ENCODE measurements around the gene GRIN2A. TPM values are rescaled to one million over a fixed set of nuclear protein-coding genes. Genes with fewer than 3 reads are reported as not detected.

The GRIN2A gene
- total RNA-seq, 2 experiments from 2014 or later = not detected

DNA sequence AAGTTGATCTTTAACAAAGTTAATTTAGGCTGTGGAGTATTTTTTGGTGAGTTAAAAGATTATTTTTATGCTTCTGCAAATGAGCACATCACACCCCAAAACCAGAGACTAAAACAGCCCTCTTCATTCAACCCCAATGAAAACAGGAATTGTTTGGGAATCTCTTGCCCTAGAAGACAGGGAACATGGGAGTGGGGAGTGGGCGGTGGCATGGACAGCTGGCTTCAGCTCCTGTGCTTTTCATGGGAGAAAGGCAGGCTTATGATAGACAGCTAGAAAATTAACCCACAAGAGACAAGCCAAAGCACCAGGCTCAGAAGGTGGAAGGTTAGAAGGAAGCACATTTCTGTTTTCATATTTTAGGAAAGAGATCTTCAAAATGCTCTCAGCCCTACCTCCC is 19.2 kb downstream of the GRIN2A start:
- Histone ChIP-seq H3K36me3 (ENCODE audit: insufficient read depth, low read length) (no peaks in the 10 kb centered on the region), H3K79me2 (ENCODE audit: insufficient read depth, low read depth, low read length) (no peaks in the 10 kb centered on the region), H3K9me3 (ENCODE audit: low read length) (no peaks in the 10 kb centered on the region), H3K9me2 (ENCODE audit: insufficient read depth, low read length) (no peaks in the 10 kb centered on the region), H4K20me1 (ENCODE audit: insufficient read depth, low read length) (no peaks in the 10 kb centered on the region), H3K27ac (ENCODE audit: low read depth, low read length, poor library complexity, severe bottlenecking) (no peak overlapping the region), H3K4me2 (ENCODE audit: low read length) (no peak overlapping the region), H3K4me1 (ENCODE audit: insufficient read depth, low read length, poor library complexity, severe bottlenecking) (no peaks in the 10 kb centered on the region), H2AFZ (ENCODE audit: low read length) (no peak overlapping the region), H3K4me3 (ENCODE audit: low read depth, low read length, poor library complexity, severe bottlenecking) (no peak overlapping the region)
- intact Hi-C loops (cut with micrococcal nuclease; ENCODE audit: unreplicated experiment) = no loop called here
- ChIA-PET POLR2A (no interaction called here), CTCF (ENCODE audit: unreplicated experiment) (no interaction called here)
- BruUV-seq (replicated peaks) = no TSS peak
- TF ChIP-seq EZH2phosphoT487 (IDR thresholded peaks at IDR 0.05; ENCODE audit: borderline replicate concordance, low read depth, low read length) = no peak
- TF ChIP-seq CTCF (conservative IDR thresholded peaks at IDR 0.05; ENCODE audit: low read length) = no peak
- no peak for DNase-seq (ENCODE audit: low spot score)

DNA sequence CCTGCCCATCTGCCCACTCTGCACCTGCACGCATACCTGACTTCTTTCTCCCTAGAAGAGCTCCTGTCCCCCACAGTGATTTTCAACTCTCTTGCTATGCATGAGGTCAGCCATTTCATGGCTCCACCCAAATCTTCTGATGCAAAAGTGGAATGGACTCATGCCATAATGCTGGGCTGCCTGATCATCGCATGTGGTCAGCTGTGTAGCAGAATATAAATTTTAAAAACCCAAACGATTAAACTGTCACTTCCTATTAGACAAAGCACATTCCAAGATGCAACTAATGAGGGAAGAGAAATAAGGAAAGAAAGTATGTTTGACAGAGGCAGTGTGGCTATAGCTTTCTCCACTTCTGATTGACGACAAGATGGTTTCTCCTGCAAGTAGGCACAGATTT is 26.1 kb downstream of the GRIN2A start:
- no peak overlapping the region for H3K4me3 ChIP-seq (ENCODE audit: low read depth, low read length, poor library complexity, severe bottlenecking)
- no peak for DNase-seq (ENCODE audit: low spot score)
- BruUV-seq (replicated peaks) = no TSS peak

DNA sequence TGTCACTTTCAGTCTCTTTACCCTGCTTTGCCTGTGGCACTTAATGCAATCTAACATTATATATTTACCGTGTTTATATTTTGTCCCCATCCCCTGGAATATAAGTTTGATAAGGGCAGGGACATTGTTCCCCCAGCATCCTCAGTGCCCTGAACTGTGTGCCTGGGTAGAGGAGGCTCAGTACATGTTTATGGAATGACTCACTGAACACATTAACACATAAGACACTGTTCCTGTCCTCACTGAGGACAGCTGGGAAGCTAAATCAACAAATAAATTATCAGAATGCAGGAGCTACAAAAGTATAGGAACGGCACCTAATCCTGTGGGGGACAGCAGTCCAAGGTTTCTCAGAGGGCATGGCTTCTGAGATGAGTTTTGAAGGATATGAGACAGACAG is 27.8 kb downstream of the GRIN2A start:
- no peak for TF ChIP-seq CTCF (conservative IDR thresholded peaks at IDR 0.05; ENCODE audit: low read length)
- TF ChIP-seq EZH2phosphoT487 (IDR thresholded peaks at IDR 0.05; ENCODE audit: borderline replicate concordance, low read depth, low read length) = no peak
- BruUV-seq (replicated peaks) = no TSS peak

More for the DNA sequence above, 26.1 kb downstream of the GRIN2A start:
- H3K4me2 ChIP-seq (ENCODE audit: low read length) = no peak overlapping the region
- H3K79me2 ChIP-seq (ENCODE audit: insufficient read depth, low read depth, low read length) = no peaks in the 10 kb centered on the region
- H3K4me1 ChIP-seq (ENCODE audit: insufficient read depth, low read length, poor library complexity, severe bottlenecking) = no peaks in the 10 kb centered on the region
- ChIA-PET POLR2A (no interaction called here), CTCF (ENCODE audit: unreplicated experiment) (no interaction called here)
- H3K9me2 ChIP-seq (ENCODE audit: insufficient read depth, low read length) = no peaks in the 10 kb centered on the region
- no peaks in the 10 kb centered on the region for H4K20me1 ChIP-seq (ENCODE audit: insufficient read depth, low read length)
- no peak for TF ChIP-seq EZH2phosphoT487 (IDR thresholded peaks at IDR 0.05; ENCODE audit: borderline replicate concordance, low read depth, low read length)
- no peak for TF ChIP-seq CTCF (conservative IDR thresholded peaks at IDR 0.05; ENCODE audit: low read length)
- no peak overlapping the region for H3K27ac ChIP-seq (ENCODE audit: low read depth, low read length, poor library complexity, severe bottlenecking)
- intact Hi-C loops (cut with micrococcal nuclease; ENCODE audit: unreplicated experiment) = no loop called here
- no peaks in the 10 kb centered on the region for H3K36me3 ChIP-seq (ENCODE audit: insufficient read depth, low read length)
- H3K9me3 ChIP-seq (ENCODE audit: low read length) = no peaks in the 10 kb centered on the region
- H2AFZ ChIP-seq (ENCODE audit: low read length) = no peak overlapping the region

More for the DNA sequence above, 27.8 kb downstream of the GRIN2A start:
- ChIA-PET POLR2A (no interaction called here), CTCF (ENCODE audit: unreplicated experiment) (no interaction called here)
- intact Hi-C loops (cut with micrococcal nuclease; ENCODE audit: unreplicated experiment) = no loop called here
- DNase-seq (ENCODE audit: low spot score) = no peak
- H3K4me3 ChIP-seq (ENCODE audit: low read depth, low read length, poor library complexity, severe bottlenecking) = no peak overlapping the region
- no peak overlapping the region for H2AFZ ChIP-seq (ENCODE audit: low read length)
- H3K36me3 ChIP-seq (ENCODE audit: insufficient read depth, low read length) = no peaks in the 10 kb centered on the region
- no peaks in the 10 kb centered on the region for H3K9me2 ChIP-seq (ENCODE audit: insufficient read depth, low read length)
- H4K20me1 ChIP-seq (ENCODE audit: insufficient read depth, low read length) = no peaks in the 10 kb centered on the region
- no peaks in the 10 kb centered on the region for H3K79me2 ChIP-seq (ENCODE audit: insufficient read depth, low read depth, low read length)
- H3K4me2 ChIP-seq (ENCODE audit: low read length) = no peak overlapping the region
- H3K9me3 ChIP-seq (ENCODE audit: low read length) = no peaks in the 10 kb centered on the region
- no peaks in the 10 kb centered on the region for H3K4me1 ChIP-seq (ENCODE audit: insufficient read depth, low read length, poor library complexity, severe bottlenecking)
- H3K27ac ChIP-seq (ENCODE audit: low read depth, low read length, poor library complexity, severe bottlenecking) = no peak overlapping the region

All from OCI-LY7 (cell line).